Uterus (tissue), 2 donors: ENCODE measurements around the gene ADGRE3.

Source experiments
- POLR2A ChIP-seq, 2 donors: fragments of 450-650 bp; IDR thresholded peaks; one replicate each; pipeline ENCODE4 v1.6.1; 2016; ENCODE audit warnings: antibody characterized with exemption in 2 of 2, mild to moderate bottlenecking in 1 of 2, moderate library complexity in 1 of 2
- TF ChIP-seq, protein P1 (sequence below), 4 experiments: fragments of 200-600 bp in 2 of 4; fragments of 450-650 bp in 2 of 4; sonication (generic) in 2 of 4; IDR thresholded peaks; one replicate each; pipeline ENCODE4 v1.5.1; 2016 to 2019; ENCODE audit warnings: antibody characterized with exemption in 4 of 4, mild to moderate bottlenecking in 2 of 4, moderate library complexity in 1 of 4

GRCh38 chr19:14661372-14661924 is 13.2 kb downstream of the ADGRE3 start:
- TF ChIP-seq, protein P1, sequence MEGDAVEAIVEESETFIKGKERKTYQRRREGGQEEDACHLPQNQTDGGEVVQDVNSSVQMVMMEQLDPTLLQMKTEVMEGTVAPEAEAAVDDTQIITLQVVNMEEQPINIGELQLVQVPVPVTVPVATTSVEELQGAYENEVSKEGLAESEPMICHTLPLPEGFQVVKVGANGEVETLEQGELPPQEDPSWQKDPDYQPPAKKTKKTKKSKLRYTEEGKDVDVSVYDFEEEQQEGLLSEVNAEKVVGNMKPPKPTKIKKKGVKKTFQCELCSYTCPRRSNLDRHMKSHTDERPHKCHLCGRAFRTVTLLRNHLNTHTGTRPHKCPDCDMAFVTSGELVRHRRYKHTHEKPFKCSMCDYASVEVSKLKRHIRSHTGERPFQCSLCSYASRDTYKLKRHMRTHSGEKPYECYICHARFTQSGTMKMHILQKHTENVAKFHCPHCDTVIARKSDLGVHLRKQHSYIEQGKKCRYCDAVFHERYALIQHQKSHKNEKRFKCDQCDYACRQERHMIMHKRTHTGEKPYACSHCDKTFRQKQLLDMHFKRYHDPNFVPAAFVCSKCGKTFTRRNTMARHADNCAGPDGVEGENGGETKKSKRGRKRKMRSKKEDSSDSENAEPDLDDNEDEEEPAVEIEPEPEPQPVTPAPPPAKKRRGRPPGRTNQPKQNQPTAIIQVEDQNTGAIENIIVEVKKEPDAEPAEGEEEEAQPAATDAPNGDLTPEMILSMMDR (IDR thresholded peaks at IDR 0.05) = no peak
- no peak for TF ChIP-seq POLR2A (IDR thresholded peaks at IDR 0.05)
